NK-92 (cell line): ENCODE data around the gene CSNK1A1.
"Not testable (repeated sequence)": the region's sequence is repeated elsewhere in the genome, so short reads cannot be mapped to it uniquely, and the experiment has no call there.

Experiments
- DNase-seq: peaks from one replicate; lab custom pipeline; 2025; ENCODE audit not compliant: unreplicated experiment; lab: John Stamatoyannopoulos, UW

The CSNK1A1 gene

DNA sequence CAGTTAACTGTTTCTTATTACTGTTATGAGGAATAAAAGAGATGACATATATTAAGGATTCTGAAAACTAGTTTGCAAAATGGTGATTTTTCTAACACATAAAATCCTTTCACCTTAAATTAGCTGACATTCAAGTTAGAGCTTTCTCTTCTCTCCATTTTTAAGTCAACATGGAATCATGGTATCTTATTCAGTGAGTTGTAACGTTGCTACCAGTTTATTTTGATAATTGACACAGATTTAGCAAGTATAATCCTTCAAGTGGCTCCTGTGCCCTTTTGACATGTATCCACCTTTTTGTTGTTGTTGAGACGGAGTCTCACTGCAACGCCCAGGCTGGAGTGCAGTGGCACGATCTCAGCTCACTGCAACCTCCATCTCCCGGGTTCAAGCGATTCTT lies 58.5 kb downstream of the CSNK1A1 start:
- DNase-seq: no peak

- DNase-seq: no peak
Observed at GRCh38 chr5:149490599-149491485, 60.4 kb downstream of the CSNK1A1 start.

DNA sequence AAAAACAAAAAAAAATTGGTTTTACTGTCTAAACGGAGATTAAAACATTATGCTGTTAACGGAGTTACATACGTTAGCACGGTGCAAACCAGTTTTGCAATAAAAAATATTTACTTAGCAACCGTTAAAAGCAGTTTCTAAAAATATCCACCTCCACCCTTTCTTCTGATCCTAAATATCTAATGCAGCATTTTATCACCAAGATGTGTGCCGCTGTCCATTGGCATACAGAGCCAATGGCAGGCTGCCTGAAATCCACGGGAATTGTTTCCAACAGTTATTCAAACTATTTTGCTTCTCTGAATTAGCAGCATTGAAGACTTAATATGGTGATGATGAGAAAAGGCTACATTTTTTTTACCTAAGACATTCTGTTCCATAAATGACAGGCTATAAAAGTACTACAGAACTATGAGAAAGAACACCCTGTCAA lies 61.6 kb downstream of the CSNK1A1 start:
- no peak for DNase-seq

GRCh38 chr5:149488645-149489306 lies 62.5 kb downstream of the CSNK1A1 start:
- DNase-seq: no peak

DNA sequence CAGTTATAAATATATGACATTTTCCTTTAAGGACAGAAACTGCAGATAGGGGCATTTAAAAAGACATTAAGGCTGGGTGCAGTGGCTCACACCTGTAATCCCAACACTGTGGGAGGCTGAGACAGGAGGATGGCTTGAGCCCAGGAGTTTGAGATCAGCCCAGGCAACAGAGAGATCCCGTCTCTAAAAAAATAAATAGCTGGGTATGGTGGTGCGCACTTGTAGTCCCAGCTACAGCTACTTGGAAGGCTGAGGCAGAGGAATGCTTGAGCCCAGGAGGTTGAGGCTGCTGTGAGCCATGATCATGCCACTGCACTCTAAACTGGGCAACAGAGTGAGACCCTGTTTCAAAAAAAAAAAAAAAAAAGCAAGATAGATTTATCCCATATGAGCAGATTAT lies 63.6 kb downstream of the CSNK1A1 start:
- DNase-seq: no peak

DNA sequence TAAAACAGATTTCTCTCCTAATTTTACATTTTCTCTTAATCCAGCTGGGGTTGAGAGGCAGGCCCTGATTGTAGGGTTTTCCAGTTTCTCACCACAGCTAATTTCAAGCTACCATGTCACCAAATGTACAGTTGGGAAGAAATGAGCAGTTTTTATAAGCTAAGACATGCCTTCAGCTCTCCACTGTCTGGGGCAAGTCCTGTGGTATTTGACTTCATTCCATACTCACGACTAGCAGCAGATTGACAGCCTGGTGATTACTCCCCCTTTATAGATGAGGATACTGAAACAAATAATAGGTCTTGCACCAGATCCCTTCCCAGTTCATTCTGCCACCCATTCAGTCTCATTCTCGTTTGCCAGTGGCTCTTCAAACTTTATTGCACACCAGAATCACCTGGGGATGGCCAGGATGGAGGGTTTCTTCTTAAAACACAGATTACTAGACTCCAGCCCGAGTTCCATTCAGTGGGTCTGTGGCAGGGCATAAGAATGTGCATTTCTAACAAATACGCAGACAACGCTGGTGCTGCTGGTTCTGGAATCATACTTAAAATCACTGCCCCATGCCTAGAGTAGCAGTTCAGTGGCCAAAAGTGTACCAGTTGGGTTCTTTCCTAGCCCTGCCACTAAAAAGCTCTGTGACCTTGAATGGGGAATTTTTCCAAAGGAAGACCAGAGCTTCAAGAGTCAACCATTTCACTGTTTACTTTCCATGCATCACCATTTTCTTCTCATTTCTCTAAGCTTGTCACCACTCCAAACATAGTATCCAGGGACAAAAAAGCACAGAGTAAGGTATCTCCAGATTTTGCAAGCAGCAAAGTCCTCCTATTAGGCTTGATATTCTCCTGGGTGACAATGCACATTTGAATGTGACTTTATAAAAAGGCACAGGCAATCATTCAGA lies 64.3 kb downstream of the CSNK1A1 start:
- DNase-seq: no peak

- no peak for DNase-seq
Observed at GRCh38 chr5:149485655-149486615, 65.3 kb downstream of the CSNK1A1 start.

GRCh38 chr5:149481485-149481884 lies 69.8 kb downstream of the CSNK1A1 start:
- DNase-seq: no peak

- no peak for DNase-seq
Observed at GRCh38 chr5:149478761-149479160, 72.5 kb downstream of the CSNK1A1 start.

DNA sequence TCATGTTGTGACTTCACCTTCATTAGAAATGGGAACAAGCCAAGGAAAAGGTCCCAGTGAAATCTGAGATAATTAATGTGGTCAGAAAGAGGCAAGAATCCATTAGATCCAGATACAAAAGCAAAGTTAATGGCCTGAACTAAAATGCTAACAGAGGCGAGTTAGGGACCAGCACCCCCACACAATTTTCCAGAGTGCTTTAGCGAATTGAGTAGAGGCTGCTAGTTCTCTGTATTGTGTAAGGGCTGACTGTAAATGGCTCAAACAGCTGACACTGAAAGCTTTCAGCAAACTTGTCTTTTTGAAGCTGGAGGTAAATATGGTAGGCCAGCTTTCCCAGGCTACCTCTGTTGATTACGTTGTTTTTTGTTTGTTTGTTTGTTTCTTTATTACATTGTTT lies 75.5 kb downstream of the CSNK1A1 start:
- DNase-seq: no peak

DNA sequence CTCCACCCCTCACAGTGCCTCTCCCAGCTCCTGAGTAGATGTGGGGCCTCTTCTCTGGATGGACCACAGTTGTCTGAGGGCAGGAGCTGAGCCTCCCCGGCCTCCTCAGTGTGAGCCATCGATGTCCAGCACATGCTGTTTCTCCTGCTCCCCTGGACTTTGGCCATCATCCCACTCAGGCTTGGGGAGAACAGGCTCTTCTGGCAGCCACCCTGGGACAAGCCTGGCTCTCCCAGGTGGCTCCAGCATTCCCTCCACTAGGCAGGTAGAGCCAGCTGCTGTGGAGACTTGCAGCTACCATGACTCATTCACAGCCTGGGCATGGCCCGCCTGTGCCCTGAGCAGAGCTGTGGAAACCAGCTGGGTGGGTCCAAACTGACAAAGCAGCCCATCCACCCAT lies 77.0 kb downstream of the CSNK1A1 start:
- DNase-seq: no peak

- DNase-seq: no peak
Observed at GRCh38 chr5:149473441-149473840, 77.8 kb downstream of the CSNK1A1 start.

DNA sequence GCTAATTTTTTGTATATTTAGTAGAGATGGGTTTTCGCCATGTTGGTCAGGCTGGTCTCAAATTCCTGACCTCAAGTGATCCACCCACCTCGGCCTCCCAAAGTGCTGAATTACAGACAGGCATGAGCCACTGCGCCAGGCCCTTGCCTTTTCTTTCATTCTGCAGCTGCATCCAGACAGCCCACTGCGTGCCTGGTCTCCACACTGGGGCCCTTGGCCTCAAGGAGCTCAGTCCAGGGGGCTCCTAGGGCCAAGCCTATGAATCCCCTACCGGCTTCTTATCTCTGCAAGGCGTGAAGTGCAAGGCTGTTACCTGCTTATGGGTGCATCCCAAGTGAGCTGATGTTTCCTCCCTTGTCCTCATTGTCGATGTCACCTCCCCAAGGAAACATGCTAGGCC lies 78.8 kb downstream of the CSNK1A1 start:
- DNase-seq: no peak

DNA sequence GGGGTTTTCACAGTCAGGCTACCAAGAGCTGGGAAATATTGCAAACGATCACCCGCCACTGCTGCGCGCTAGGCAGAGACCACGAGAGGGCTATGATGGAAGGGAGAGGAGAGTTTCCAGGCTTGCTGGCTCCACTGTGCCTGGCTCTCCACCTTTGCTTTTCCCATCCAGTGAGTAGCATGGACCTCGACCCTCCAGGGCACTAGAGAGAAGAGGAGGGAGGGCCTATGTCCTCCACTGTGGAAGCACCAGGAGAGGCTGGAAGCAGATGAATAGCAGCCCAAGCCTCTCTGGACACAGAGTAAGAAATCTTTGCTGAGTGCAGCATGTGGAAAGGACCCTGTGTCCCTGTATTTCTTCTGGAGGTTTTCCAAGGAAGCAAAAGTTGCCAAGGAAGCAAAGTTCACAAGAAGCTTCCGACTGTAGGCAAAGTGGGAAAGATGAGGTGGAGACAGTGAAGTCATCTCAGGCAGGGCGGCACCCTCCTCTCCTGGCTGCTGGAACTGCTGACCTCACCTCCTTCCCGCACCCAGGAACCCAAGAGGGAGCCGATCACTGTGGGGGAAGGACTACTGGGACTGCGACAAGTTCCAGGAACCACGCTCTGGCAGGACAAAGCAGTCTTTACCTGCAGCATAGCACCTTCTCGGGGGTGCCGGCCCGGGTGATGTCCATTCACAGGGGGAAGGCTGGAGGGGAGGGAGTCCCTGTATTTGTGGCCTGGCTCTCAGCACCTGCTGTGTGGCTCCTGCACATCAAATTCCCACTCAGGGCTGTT lies 79.6 kb downstream of the CSNK1A1 start:
- DNase-seq: no peak

GRCh38 chr5:149470942-149471341 lies 80.3 kb downstream of the CSNK1A1 start:
- no peak for DNase-seq

GRCh38 chr5:149466457-149466972 lies 84.7 kb downstream of the CSNK1A1 start:
- DNase-seq: no peak

- no peak for DNase-seq
Observed at GRCh38 chr5:149464796-149465489, 86.3 kb downstream of the CSNK1A1 start.

GRCh38 chr5:149461907-149462306 lies 89.3 kb downstream of the CSNK1A1 start:
- DNase-seq: not testable (repeated sequence)

DNA sequence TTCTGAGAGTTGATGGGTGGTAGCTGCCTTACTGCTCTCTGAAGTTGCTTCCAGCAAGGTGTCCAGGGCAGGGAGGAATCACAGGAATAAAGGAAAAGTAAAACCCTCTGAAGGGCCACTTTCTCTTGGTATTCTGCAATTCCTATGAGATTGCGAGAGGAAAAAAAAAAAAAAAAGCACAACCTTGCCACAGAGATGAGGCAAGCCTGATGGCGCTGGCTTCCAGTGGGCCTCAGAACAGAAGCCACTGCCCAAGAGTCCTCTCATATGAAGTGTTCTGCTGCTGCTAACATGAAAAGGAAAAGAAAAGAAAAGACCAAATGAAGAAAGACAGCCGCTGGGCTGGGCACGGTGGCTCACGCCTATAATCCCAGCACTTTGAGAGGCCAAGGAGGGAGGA lies 91.3 kb downstream of the CSNK1A1 start:
- DNase-seq: no peak
